Neuronal stem cell (in vitro differentiated cells): Measurements from ENCODE around the gene PRTFDC1.

Source experiments
- DNase-seq: peaks from one replicate; pipeline ENCODE4 v3.0.0-alpha.2; 2013; ENCODE audit warnings: low spot score
- H2AFZ ChIP-seq: one replicate; pipeline ENCODE4 v1.6.1; 2013; ENCODE audit warnings: mild to moderate bottlenecking, low read length, inconsistent platforms
- H2AK5ac ChIP-seq: 2 replicates; pipeline ENCODE4 v1.6.1; 2013; ENCODE audit warnings: low read depth, mild to moderate bottlenecking, inconsistent platforms, low read length, moderate library complexity, mixed read lengths
- H2BK120ac ChIP-seq: 2 replicates; pipeline ENCODE4 v1.6.1; 2013; ENCODE audit warnings: low read depth, mild to moderate bottlenecking, inconsistent platforms, low read length, moderate library complexity, mixed read lengths
- H2BK12ac ChIP-seq: one replicate; pipeline ENCODE4 v1.6.1; 2013; ENCODE audit warnings: low read length, inconsistent platforms
- H2BK15ac ChIP-seq: 2 replicates; pipeline ENCODE4 v1.6.1; 2013; ENCODE audit warnings: mild to moderate bottlenecking, low read length, inconsistent platforms, mixed read lengths
- H2BK5ac ChIP-seq: one replicate; pipeline ENCODE4 v1.6.1; 2013; ENCODE audit warnings: inconsistent platforms, mild to moderate bottlenecking, low read length, moderate library complexity
- H3K14ac ChIP-seq: one replicate; pipeline ENCODE4 v1.6.1; 2013; ENCODE audit warnings: low read length, inconsistent platforms
- H3K18ac ChIP-seq: 2 replicates; pipeline ENCODE4 v1.6.1; 2013; ENCODE audit warnings: low read length, inconsistent platforms
- H3K23ac ChIP-seq: 2 replicates; pipeline ENCODE4 v1.6.1; 2013; ENCODE audit warnings: low read depth, mild to moderate bottlenecking, mixed read lengths, low read length, inconsistent platforms; ENCODE audit not compliant: poor library complexity
- H3K27ac ChIP-seq: replicated peaks from 3 replicates; pipeline ENCODE4 v1.5.1; 2013; ENCODE audit warnings: low read length, inconsistent platforms
- H3K27me3 ChIP-seq, 3 experiments: 2 replicates each; pipeline ENCODE4 v1.6.1; 2013; ENCODE audit warnings: low read length in 3 of 3, mild to moderate bottlenecking in 2 of 3, inconsistent platforms in 1 of 3, low read depth in 1 of 3, mixed read lengths in 1 of 3, moderate library complexity in 1 of 3; ENCODE audit not compliant: control insufficient read depth in 3 of 3, insufficient read depth in 3 of 3
- H3K36me3 ChIP-seq, 2 donors: replicated peaks in 1 of 2; 2 replicates each; pipeline ENCODE4 v1.6.1; 2013; ENCODE audit warnings: low read length in 2 of 2; ENCODE audit not compliant: control insufficient read depth in 2 of 2, insufficient read depth in 2 of 2
- H3K4ac ChIP-seq: 2 replicates; pipeline ENCODE4 v1.6.1; 2013; ENCODE audit warnings: inconsistent platforms, mild to moderate bottlenecking, low read length, moderate library complexity
- H3K4me1 ChIP-seq, 2 donors: 1 replicate in 1 of 2; 2 replicates in 1 of 2; pipeline ENCODE4 v1.6.1; 2013; ENCODE audit warnings: low read length in 2 of 2, low read depth in 1 of 2; ENCODE audit not compliant: control insufficient read depth in 2 of 2, insufficient read depth in 1 of 2
- H3K4me2 ChIP-seq: one replicate; pipeline ENCODE4 v1.6.1; 2013; ENCODE audit warnings: mild to moderate bottlenecking, low read length, inconsistent platforms; ENCODE audit not compliant: insufficient read depth, poor library complexity, severe bottlenecking
- H3K4me3 ChIP-seq, 2 donors: 2 replicates each; pipeline ENCODE4 v1.5.1; 2013; ENCODE audit warnings: low read length in 2 of 2, mild to moderate bottlenecking in 2 of 2, inconsistent platforms in 1 of 2, moderate library complexity in 1 of 2
- H3K79me1 ChIP-seq: one replicate; pipeline ENCODE4 v1.6.1; 2013; ENCODE audit warnings: low read depth, mild to moderate bottlenecking, inconsistent platforms, low read length, moderate library complexity
- H3K9ac ChIP-seq: one replicate; pipeline ENCODE4 v1.6.1; 2013; ENCODE audit warnings: mild to moderate bottlenecking, low read depth, low read length, inconsistent platforms; ENCODE audit not compliant: poor library complexity
- H3K9me3 ChIP-seq, 2 donors: replicated peaks in 1 of 2; 2 replicates each; pipeline versions ENCODE3 to v1.6.1; 2013; ENCODE audit warnings: low read length in 2 of 2, mild to moderate bottlenecking in 2 of 2, inconsistent platforms in 1 of 2, low read depth in 1 of 2, mixed read lengths in 1 of 2, moderate library complexity in 1 of 2; ENCODE audit not compliant: control insufficient read depth in 2 of 2, insufficient read depth in 1 of 2
- H4K8ac ChIP-seq: one replicate; pipeline ENCODE4 v1.6.1; 2013; ENCODE audit warnings: low read depth, mild to moderate bottlenecking, inconsistent platforms, low read length, moderate library complexity
- H4K91ac ChIP-seq: one replicate; pipeline ENCODE4 v1.6.1; 2013; ENCODE audit warnings: low read length, low read depth, mild to moderate bottlenecking, inconsistent platforms; ENCODE audit not compliant: poor library complexity
- WGBS, 2 donors: extraction: QIAGEN DNeasy Blood & Tissue Kit; methylation state at CpG; one replicate each; pipeline ENCODE4 v1.1.7; 2013; ENCODE audit warnings: missing lambda C conversion rate in 2 of 2, mixed read lengths in 1 of 2; ENCODE audit not compliant: insufficient read length in 2 of 2, insufficient replicate concordance in 1 of 2; ENCODE audit errors: extremely low coverage in 2 of 2; 5-methylcytosine and 5-hydroxymethylcytosine counted together

Gene PRTFDC1

GRCh38 chr10:24886290-24886680 is 66.1 kb downstream of the PRTFDC1 start:
- Histone ChIP-seq H3K23ac (no peak overlapping the region), H3K4me3 (no peak overlapping the region), H3K27ac (no peak overlapping the region), H3K4me1 (peaks cover 2 to 4% of the 10 kb centered on the region in 2 donors), H3K14ac (no peak overlapping the region), H2BK5ac (no peak overlapping the region), H3K4me2 (no peak overlapping the region), H3K4ac (no peak overlapping the region), H4K91ac (no peak overlapping the region), H4K8ac (no peak overlapping the region), H2AK5ac (no peak overlapping the region), H3K79me1 (no peaks in the 10 kb centered on the region), H3K18ac (no peak overlapping the region), H2BK120ac (no peak overlapping the region), H2BK15ac (no peak overlapping the region), H3K27me3 (no peaks in the 10 kb centered on the region), H3K9me3 (no peaks in the 10 kb centered on the region), H2AFZ (no peak overlapping the region), H2BK12ac (no peak overlapping the region), H3K9ac (no peak overlapping the region), H3K36me3 (no peaks in the 10 kb centered on the region)
- DNase-seq, result no peak
- WGBS, 2 donors, result no CpG with 5 or more reads among the region's 5 CpGs

DNA sequence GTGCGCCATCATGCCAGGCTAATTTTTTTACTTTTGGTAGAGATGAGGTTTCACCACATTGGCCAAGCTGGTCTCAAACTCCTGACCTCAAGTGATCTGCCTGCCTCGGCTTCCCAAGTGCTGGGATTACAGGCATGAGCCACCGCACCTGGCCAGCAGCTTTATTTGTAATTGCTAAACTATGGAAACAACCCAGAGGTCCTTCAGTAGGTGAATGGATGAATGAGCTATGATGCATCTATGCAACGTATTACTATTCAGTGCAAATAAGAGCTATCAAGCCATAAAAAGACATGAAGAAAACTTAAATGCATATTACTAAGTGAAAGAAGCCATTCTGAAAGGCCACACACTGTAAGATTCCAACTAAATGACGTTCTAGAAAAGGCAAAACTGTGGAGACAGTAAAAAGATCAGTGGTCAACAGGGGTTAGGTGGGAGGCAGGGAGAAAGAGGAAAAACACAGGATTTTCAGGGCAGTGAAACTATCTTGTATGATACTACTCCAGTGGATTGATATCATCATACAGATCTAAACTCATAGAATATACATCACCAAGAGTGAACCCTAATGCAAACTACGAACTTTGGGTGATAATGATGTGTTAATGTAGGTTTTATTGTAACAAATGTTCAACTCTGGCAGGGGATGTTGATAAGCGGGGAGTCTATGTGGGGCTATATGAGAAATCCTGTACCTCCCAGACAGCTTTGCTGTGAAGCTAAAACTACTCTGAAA is 66.7 kb downstream of the PRTFDC1 start:
- H3K27ac ChIP-seq, result no peak overlapping the region
- H4K91ac ChIP-seq, result no peak overlapping the region
- no peak overlapping the region for H2BK15ac ChIP-seq
- H3K14ac ChIP-seq, result no peak overlapping the region
- no peak overlapping the region for H2BK5ac ChIP-seq
- H3K4me3 ChIP-seq, result no peak overlapping the region
- no peak overlapping the region for H2AK5ac ChIP-seq
- no peak for DNase-seq
- no peak overlapping the region for H3K9ac ChIP-seq
- H3K23ac ChIP-seq, result no peak overlapping the region
- no peak overlapping the region for H2AFZ ChIP-seq
- no peaks in the 10 kb centered on the region for H3K9me3 ChIP-seq
- no peak overlapping the region for H4K8ac ChIP-seq
- H3K27me3 ChIP-seq, result no peaks in the 10 kb centered on the region
- H3K36me3 ChIP-seq, result no peaks in the 10 kb centered on the region
- no peak overlapping the region for H3K18ac ChIP-seq
- H2BK12ac ChIP-seq, result no peak overlapping the region
- no CpG with 5 or more reads among the region's 7 CpGs for WGBS, 2 donors
- H3K4ac ChIP-seq, result no peak overlapping the region
- H3K4me2 ChIP-seq, result no peak overlapping the region
- H2BK120ac ChIP-seq, result no peak overlapping the region
- no peaks in the 10 kb centered on the region for H3K79me1 ChIP-seq
- peaks cover 2 to 4% of the 10 kb centered on the region in 2 donors for H3K4me1 ChIP-seq

DNA sequence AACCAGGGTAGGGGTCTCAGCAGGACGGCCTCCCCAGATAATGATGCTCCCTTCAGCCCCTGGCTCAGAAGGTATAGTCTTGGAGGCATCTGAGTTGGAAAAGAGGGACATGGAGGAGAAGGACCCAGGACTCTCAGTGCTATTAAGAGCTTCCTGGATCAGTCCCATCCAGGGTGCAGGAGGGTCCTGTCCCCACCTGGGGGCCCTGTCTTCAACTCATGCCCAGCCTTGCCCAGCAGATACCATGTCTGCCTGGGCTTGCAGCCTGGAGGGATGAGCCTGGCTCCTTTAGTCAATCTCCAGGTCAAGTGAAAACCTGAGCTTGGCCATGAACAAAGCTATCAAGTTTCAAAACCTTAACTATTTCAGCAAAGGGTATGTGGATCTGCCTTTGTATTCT is 67.6 kb downstream of the PRTFDC1 start:
- no peak overlapping the region for H3K4me2 ChIP-seq
- DNase-seq, result no peak

DNA sequence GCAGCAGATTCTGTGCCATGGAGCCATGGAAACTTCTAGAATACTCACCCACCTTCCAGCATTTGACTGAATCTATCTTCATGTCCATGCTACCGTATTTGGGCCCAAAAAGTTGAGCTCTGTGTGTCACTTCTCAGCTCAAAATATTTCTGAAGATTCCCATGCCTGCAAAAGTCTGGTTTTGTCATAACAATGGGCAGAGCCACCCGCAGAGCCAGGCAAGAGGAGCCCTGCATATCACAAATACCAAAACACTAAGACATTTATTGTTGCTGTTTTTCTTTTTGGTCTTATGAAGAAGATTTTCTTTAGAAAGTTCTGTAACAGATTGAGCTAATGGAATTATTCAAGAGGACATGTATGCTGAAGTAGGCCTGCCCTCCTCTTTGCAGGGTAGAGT is 68.1 kb downstream of the PRTFDC1 start:
- H3K27ac ChIP-seq, result no peak overlapping the region
- H3K9ac ChIP-seq, result no peak overlapping the region
- H4K8ac ChIP-seq, result no peak overlapping the region
- H3K23ac ChIP-seq, result no peak overlapping the region
- H3K27me3 ChIP-seq, result no peaks in the 10 kb centered on the region
- H3K18ac ChIP-seq, result no peak overlapping the region
- H3K14ac ChIP-seq, result no peak overlapping the region
- H2BK120ac ChIP-seq, result no peak overlapping the region
- peaks cover 2 to 4% of the 10 kb centered on the region in 2 donors for H3K4me1 ChIP-seq
- H4K91ac ChIP-seq, result no peak overlapping the region
- no peak overlapping the region for H3K4ac ChIP-seq
- no peak overlapping the region for H3K4me2 ChIP-seq
- H2BK12ac ChIP-seq, result no peak overlapping the region
- WGBS, 2 donors, result no CpG with 5 or more reads among the region's 2 CpGs
- H2BK15ac ChIP-seq, result no peak overlapping the region
- H3K9me3 ChIP-seq, result no peaks in the 10 kb centered on the region
- no peak for DNase-seq
- no peak overlapping the region for H2AFZ ChIP-seq
- no peak overlapping the region for H2AK5ac ChIP-seq
- peaks cover 2% of the 10 kb centered on the region for H3K79me1 ChIP-seq
- no peak overlapping the region for H2BK5ac ChIP-seq
- H3K4me3 ChIP-seq, result no peak overlapping the region
- no peaks in the 10 kb centered on the region for H3K36me3 ChIP-seq

More for the DNA sequence above, 67.6 kb downstream of the PRTFDC1 start:
- Histone ChIP-seq H2BK12ac (no peak overlapping the region), H3K4me3 (no peak overlapping the region), H3K9me3 (no peaks in the 10 kb centered on the region), H3K27ac (no peak overlapping the region), H3K14ac (no peak overlapping the region), H3K36me3 (no peaks in the 10 kb centered on the region), H3K18ac (peak overlapping the region; percentile 6), H2AFZ (no peak overlapping the region), H3K79me1 (peaks cover under 1% of the 10 kb centered on the region), H2BK15ac (no peak overlapping the region), H3K27me3 (no peaks in the 10 kb centered on the region), H2BK5ac (no peak overlapping the region), H3K4me1 (peaks cover 2 to 4% of the 10 kb centered on the region in 2 donors), H2AK5ac (no peak overlapping the region), H3K4ac (no peak overlapping the region), H3K23ac (no peak overlapping the region), H4K91ac (no peak overlapping the region), H4K8ac (no peak overlapping the region), H2BK120ac (no peak overlapping the region), H3K9ac (no peak overlapping the region)
- WGBS, 2 donors, result no CpG with 5 or more reads among the region's 1 CpG
